ENCODE results near the gene ACVR1. TPM values are rescaled to one million over a fixed set of nuclear protein-coding genes. Genes with fewer than 3 reads are reported as not detected.

ACVR1 gene
- total and polyA plus RNA-seq, 3 donors from 2014 or later = 10.3 to 15.3 (median 14.9) TPM

DNA sequence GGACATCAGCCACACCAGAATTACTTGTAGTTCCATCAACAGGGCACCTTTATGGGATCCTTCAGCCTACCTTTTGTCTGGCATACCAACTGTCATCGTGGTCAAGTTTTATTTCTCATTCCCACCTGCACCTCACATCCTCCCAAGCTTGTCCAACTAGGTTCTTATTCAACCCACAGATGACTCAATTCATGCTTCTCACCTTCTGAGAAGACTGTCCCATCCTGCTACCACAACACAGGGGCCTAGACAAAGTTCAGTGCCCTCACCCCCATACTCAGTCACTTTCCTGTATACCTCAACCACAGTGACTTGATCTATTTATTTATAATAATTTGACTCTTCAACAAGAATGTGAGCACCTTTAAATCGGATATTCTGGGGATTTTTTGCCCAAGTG lies 133.1 kb downstream of the ACVR1 start:
- DNase-seq = no peak
- 88 to 94% methylated on average over 2 of the region's 2 CpGs for WGBS, 2 donors
- Histone ChIP-seq H3K9me3 (no peaks in the 10 kb centered on the region), H3K4me1 (no peaks in the 10 kb centered on the region), H3K27me3 (no peaks in the 10 kb centered on the region), H3K27ac (no peak overlapping the region), H3K36me3 (ENCODE audit: low read depth, missing control alignments) (no peaks in the 10 kb centered on the region), H3K4me3 (no peak overlapping the region)
- TF ChIP-seq POLR2A (IDR thresholded peaks at IDR 0.05) = no peak
- TF ChIP-seq, protein P1, sequence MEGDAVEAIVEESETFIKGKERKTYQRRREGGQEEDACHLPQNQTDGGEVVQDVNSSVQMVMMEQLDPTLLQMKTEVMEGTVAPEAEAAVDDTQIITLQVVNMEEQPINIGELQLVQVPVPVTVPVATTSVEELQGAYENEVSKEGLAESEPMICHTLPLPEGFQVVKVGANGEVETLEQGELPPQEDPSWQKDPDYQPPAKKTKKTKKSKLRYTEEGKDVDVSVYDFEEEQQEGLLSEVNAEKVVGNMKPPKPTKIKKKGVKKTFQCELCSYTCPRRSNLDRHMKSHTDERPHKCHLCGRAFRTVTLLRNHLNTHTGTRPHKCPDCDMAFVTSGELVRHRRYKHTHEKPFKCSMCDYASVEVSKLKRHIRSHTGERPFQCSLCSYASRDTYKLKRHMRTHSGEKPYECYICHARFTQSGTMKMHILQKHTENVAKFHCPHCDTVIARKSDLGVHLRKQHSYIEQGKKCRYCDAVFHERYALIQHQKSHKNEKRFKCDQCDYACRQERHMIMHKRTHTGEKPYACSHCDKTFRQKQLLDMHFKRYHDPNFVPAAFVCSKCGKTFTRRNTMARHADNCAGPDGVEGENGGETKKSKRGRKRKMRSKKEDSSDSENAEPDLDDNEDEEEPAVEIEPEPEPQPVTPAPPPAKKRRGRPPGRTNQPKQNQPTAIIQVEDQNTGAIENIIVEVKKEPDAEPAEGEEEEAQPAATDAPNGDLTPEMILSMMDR (IDR thresholded peaks at IDR 0.05) = no peak
- intact Hi-C loops (cut with DNase I; ENCODE audit: low total_unique reads) = no loop called here

DNA sequence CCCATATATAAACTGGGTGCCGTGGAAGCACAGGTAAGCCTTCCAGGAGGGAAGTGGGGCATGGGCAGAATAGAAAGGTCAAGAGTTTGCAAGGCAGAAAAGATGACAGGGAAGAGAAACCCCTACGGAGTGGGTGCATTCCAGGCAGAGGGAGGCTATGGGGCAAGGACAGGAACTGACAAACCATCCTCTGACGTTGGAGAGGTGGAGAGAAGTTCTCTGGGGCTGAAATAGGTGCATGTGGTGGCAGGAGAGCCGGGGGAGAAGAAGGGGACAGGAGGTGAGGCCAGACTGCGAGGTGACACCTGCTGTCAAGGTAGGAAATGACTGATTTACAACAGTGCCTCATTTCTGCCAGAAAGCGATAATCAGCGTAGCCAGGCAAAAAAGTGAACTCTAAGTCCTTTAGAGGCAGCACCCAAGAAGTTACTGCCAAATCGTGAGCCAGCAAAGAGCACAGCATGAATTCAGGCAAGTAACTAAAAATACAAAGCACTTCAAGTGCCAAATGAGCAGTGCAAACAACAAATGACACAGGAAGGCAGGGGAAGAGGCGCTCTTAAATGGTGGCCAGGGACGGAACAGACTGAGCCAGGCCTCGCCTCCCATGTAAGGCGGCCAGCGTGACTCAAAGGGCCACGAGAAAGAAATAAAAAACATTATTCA lies 134.2 kb downstream of the ACVR1 start:
- no peak for TF ChIP-seq POLR2A (IDR thresholded peaks at IDR 0.05)
- TF ChIP-seq, protein P1 (IDR thresholded peaks at IDR 0.05) = no peak
- Histone ChIP-seq H3K4me3 (no peak overlapping the region), H3K9me3 (no peaks in the 10 kb centered on the region), H3K27me3 (no peaks in the 10 kb centered on the region), H3K36me3 (ENCODE audit: low read depth, missing control alignments) (no peaks in the 10 kb centered on the region), H3K4me1 (no peaks in the 10 kb centered on the region), H3K27ac (no peak overlapping the region)
- no peak for DNase-seq
- 87 to 93% methylated on average over 14 of the region's 14 CpGs for WGBS, 2 donors
- intact Hi-C loops (cut with DNase I; ENCODE audit: low total_unique reads) = no loop called here

GRCh38 chr2:157737656-157738055 lies 138.5 kb downstream of the ACVR1 start:
- intact Hi-C loops (cut with DNase I; ENCODE audit: low total_unique reads) = no loop called here
- WGBS, 2 donors = 76 to 91% methylated on average over 2 of the region's 2 CpGs
- Histone ChIP-seq H3K36me3 (ENCODE audit: low read depth, missing control alignments) (no peaks in the 10 kb centered on the region), H3K4me1 (no peaks in the 10 kb centered on the region), H3K27me3 (no peaks in the 10 kb centered on the region), H3K9me3 (no peaks in the 10 kb centered on the region), H3K27ac (no peak overlapping the region), H3K4me3 (no peak overlapping the region)
- no peak for DNase-seq
- TF ChIP-seq POLR2A (IDR thresholded peaks at IDR 0.05) = no peak
- TF ChIP-seq, protein P1 (IDR thresholded peaks at IDR 0.05) = no peak

DNA sequence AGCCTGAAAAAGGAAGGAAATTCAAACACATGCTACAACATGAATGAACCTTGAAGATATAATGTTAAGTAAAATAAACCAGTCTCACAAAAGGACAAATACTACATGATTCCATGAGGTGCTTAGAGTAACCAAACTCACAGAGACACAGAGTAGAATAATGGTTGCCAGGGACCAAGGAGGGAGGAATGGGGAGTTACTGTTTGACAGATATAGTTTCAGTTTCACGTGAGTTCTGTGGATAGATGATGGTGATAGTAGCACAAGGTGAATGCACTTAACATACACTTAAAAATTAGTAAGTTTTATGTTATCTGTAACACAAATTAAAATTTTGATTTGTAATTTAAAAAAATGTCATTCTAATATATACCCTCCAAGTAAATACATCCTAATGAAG lies 140.6 kb downstream of the ACVR1 start:
- DNase-seq = no peak
- WGBS, 2 donors = 78 to 93% methylated on average over 1 of the region's 1 CpG
- H3K4me1 ChIP-seq = no peaks in the 10 kb centered on the region
- intact Hi-C loops (cut with DNase I; ENCODE audit: low total_unique reads) = no loop called here
- H3K9me3 ChIP-seq = no peaks in the 10 kb centered on the region
- no peak for TF ChIP-seq POLR2A (IDR thresholded peaks at IDR 0.05)
- TF ChIP-seq, protein P1 (IDR thresholded peaks at IDR 0.05) = no peak
- H3K4me3 ChIP-seq = no peak overlapping the region
- H3K27ac ChIP-seq = no peak overlapping the region
- H3K36me3 ChIP-seq (ENCODE audit: low read depth, missing control alignments) = no peaks in the 10 kb centered on the region
- H3K27me3 ChIP-seq = no peaks in the 10 kb centered on the region

DNA sequence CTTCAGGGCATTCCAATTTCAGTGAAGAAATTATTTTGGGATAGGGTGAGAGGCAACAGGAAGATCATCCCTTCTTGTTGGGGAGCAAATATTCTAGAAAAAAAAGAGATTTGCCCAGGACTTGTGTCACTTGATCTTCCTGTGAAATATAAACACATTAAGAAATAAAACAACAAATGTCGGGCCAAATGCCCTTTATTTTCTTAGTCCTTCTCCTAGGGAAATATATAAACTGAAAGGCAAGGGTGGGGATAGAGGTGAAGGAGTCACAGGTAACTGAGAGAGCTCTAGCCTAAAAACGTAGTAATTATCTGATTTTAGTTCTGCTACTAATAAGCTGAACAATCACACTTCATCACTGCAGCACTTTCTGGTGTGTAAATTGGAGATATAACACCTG lies 142.9 kb downstream of the ACVR1 start:
- TF ChIP-seq POLR2A (IDR thresholded peaks at IDR 0.05) = no peak
- TF ChIP-seq, protein P1 (IDR thresholded peaks at IDR 0.05) = no peak
- H3K4me1 ChIP-seq = no peaks in the 10 kb centered on the region
- H3K4me3 ChIP-seq = no peak overlapping the region
- no peak overlapping the region for H3K27ac ChIP-seq
- H3K27me3 ChIP-seq = no peaks in the 10 kb centered on the region
- no peak for DNase-seq
- no peaks in the 10 kb centered on the region for H3K9me3 ChIP-seq
- WGBS, 2 donors = 79 to 93% methylated on average over 2 of the region's 2 CpGs
- no peaks in the 10 kb centered on the region for H3K36me3 ChIP-seq (ENCODE audit: low read depth, missing control alignments)
- intact Hi-C loops (cut with DNase I; ENCODE audit: low total_unique reads) = no loop called here

Measured in testis (tissue), 3 donors.